Motor neuron (in vitro differentiated cells): ENCODE measurements around the gene TMEM204. TPM values are rescaled to one million over a fixed set of nuclear protein-coding genes. Genes with fewer than 3 reads are reported as not detected.

Source experiments
- ATAC-seq, 8 experiments: fragments of 200-7000 bp; cut with Tn5 transposase; replicated peaks in 6 of 8; 2 replicates each; pipeline ENCODE4 v1.8.0; 2021; ENCODE audit warnings: mild to moderate bottlenecking in 8 of 8, moderate library complexity in 8 of 8
- H3K27ac ChIP-seq, 2 donors: fragments of 250-450 bp; sonication (Bioruptor Pico); 2 replicates each; pipeline ENCODE4 v1.9.0; 2021; ENCODE audit warnings: antibody characterized with exemption in 2 of 2, mild to moderate bottlenecking in 2 of 2, moderate library complexity in 1 of 2
- H3K4me1 ChIP-seq, 2 donors: fragments of 250-450 bp; sonication (Bioruptor Pico); replicated peaks in 1 of 2; 2 replicates each; pipeline ENCODE4 v1.6.1; 2021; ENCODE audit warnings: antibody characterized with exemption in 2 of 2, mild to moderate bottlenecking in 2 of 2, moderate library complexity in 1 of 2
- H3K4me3 ChIP-seq, 5 donors: fragments of 250-450 bp; sonication (Bioruptor Pico); 2 replicates each; pipeline ENCODE4 v1.9.0; 2021; ENCODE audit warnings: antibody characterized with exemption in 5 of 5, mild to moderate bottlenecking in 5 of 5, moderate library complexity in 4 of 5
- WGBS, 10 experiments: fragments of 450-650 bp; shearing (Covaris generic); methylation state at CpG; one replicate each; pipeline ENCODE4 v1.0.0; 2022; 5-methylcytosine and 5-hydroxymethylcytosine counted together
- in situ Hi-C, 9 experiments: fragments of 400-800 bp; cut with MboI; loops; one replicate each; pipeline ENCODE4 v1.15.0; 2021; ENCODE audit warnings: low sequenced_read_pairs in 9 of 9, low pct_unique_long_range_greater_than_20kb in 2 of 9; ENCODE audit not compliant: unreplicated experiment in 9 of 9
- total RNA-seq, 8 experiments: library from RNA; unstranded; fragments of 300-600 nt; gene quantifications; 2 replicates each; pipeline versions ENCODE4 v1.2.3 to v1.2.4, GENCODE V29; 2022

Gene TMEM204
- total RNA-seq, 8 experiments from 2014 or later, result 0.05 to 3.0 (median 0.71) TPM; not detected in 1

GRCh38 chr16:1565083-1565805, 31.8 kb downstream of the TMEM204 start:
- WGBS, 10 experiments, result 54 to 94% (median 84%) methylated on average over 3 to 9 of the region's 16 CpGs; no CpG with 5 or more reads in 4 of the 10 experiments
- H3K27ac ChIP-seq, result no peak overlapping the region

GRCh38 chr16:1567988-1568387, 34.5 kb downstream of the TMEM204 start:
- H3K4me1 ChIP-seq, result no peaks in the 10 kb centered on the region
- no peak for ATAC-seq
- in situ Hi-C loops, result no loop called here
- 81 to 100% (median 92%) methylated on average over 1 to 7 of the region's 13 CpGs; no CpG with 5 or more reads in 6 of the 10 experiments for WGBS, 10 experiments
- H3K27ac ChIP-seq, result no peak overlapping the region
- H3K4me3 ChIP-seq, result no peak overlapping the region

More at GRCh38 chr16:1565083-1565805, 31.8 kb downstream of the TMEM204 start:
- no peaks in the 10 kb centered on the region for H3K4me1 ChIP-seq
- no peak for ATAC-seq
- no peak overlapping the region for H3K4me3 ChIP-seq
- in situ Hi-C loops, result no loop called here

GRCh38 chr16:1571012-1571671, 37.7 kb downstream of the TMEM204 start:
- no peak for ATAC-seq
- Histone ChIP-seq H3K4me3 (no peak overlapping the region), H3K4me1 (no peaks in the 10 kb centered on the region), H3K27ac (no peak overlapping the region)
- in situ Hi-C loops, result no loop called here
- WGBS, 10 experiments, result 64 to 100% (median 82%) methylated on average over 2 to 6 of the region's 7 CpGs; no CpG with 5 or more reads in 2 of the 10 experiments

GRCh38 chr16:1572673-1573072, 39.2 kb downstream of the TMEM204 start:
- H3K27ac ChIP-seq, result no peak overlapping the region
- no peak for ATAC-seq
- H3K4me3 ChIP-seq, result no peak overlapping the region
- no peaks in the 10 kb centered on the region for H3K4me1 ChIP-seq
- WGBS, 10 experiments, result 40 to 86% (median 80%) methylated on average over 1 to 6 of the region's 7 CpGs; no CpG with 5 or more reads in 5 of the 10 experiments
- in situ Hi-C loops, result no loop called here

- 60 to 100% (median 86%) methylated on average over 1 of the region's 5 CpGs; no CpG with 5 or more reads in 6 of the 10 experiments for WGBS, 10 experiments
- Histone ChIP-seq H3K4me3 (no peak overlapping the region), H3K27ac (no peak overlapping the region), H3K4me1 (no peaks in the 10 kb centered on the region)
- in situ Hi-C loops, result no loop called here
- ATAC-seq, result no peak
These were observed 39.8 kb downstream of the TMEM204 start for GRCh38 chr16:1573301-1573700.

- Histone ChIP-seq H3K27ac (no peak overlapping the region), H3K4me3 (no peak overlapping the region), H3K4me1 (no peaks in the 10 kb centered on the region)
- ATAC-seq, result no peak
- in situ Hi-C loops, result no loop called here
These were observed 42.1 kb downstream of the TMEM204 start for GRCh38 chr16:1575578-1575977.

- in situ Hi-C loops, result no loop called here
- H3K27ac ChIP-seq, result no peak overlapping the region
- WGBS, 10 experiments, result 63 to 100% (median 80%) methylated on average over 1 to 3 of the region's 5 CpGs; no CpG with 5 or more reads in 3 of the 10 experiments
- H3K4me1 ChIP-seq, result no peaks in the 10 kb centered on the region
- no peak overlapping the region for H3K4me3 ChIP-seq
- ATAC-seq, result no peak
These were observed 45.7 kb downstream of the TMEM204 start for GRCh38 chr16:1579214-1579613.

- H3K4me3 ChIP-seq, result no peak overlapping the region
- H3K4me1 ChIP-seq, result peaks cover 0 to 8% of the 10 kb centered on the region in 2 donors
- in situ Hi-C loops, result no loop called here
- WGBS, 10 experiments, result 87 to 100% (median 100%) methylated on average over 1 to 9 of the region's 12 CpGs; no CpG with 5 or more reads in 1 of the 10 experiments
- H3K27ac ChIP-seq, result no peak overlapping the region
- no peak for ATAC-seq
These were observed 46.8 kb downstream of the TMEM204 start for GRCh38 chr16:1580256-1580655.

GRCh38 chr16:1580956-1581355, 47.5 kb downstream of the TMEM204 start:
- Histone ChIP-seq H3K4me1 (peaks cover 0 to 10% of the 10 kb centered on the region in 2 donors), H3K27ac (no peak overlapping the region), H3K4me3 (no peak overlapping the region)
- WGBS, 10 experiments, result 65 to 100% (median 90%) methylated on average over 1 to 3 of the region's 6 CpGs; no CpG with 5 or more reads in 3 of the 10 experiments
- ATAC-seq, result peak in 1 of 8 experiments; percentile 38
- in situ Hi-C loops, result no loop called here

GRCh38 chr16:1581804-1582203, 48.3 kb downstream of the TMEM204 start:
- ATAC-seq, result no peak
- WGBS, 10 experiments, result 90% methylated on average over 2 of the region's 9 CpGs; no CpG with 5 or more reads in 9 of the 10 experiments
- H3K27ac ChIP-seq, result no peak overlapping the region
- no peak overlapping the region for H3K4me3 ChIP-seq
- H3K4me1 ChIP-seq, result peaks cover 0 to 10% of the 10 kb centered on the region in 2 donors
- in situ Hi-C loops, result no loop called here

GRCh38 chr16:1583180-1583579, 49.7 kb downstream of the TMEM204 start:
- in situ Hi-C loops, result no loop called here
- no peak overlapping the region for H3K4me3 ChIP-seq
- whole genome bisulfite sequencing, 10 experiments, result 62 to 100% (median 83%) methylated on average over 1 to 13 of the region's 15 CpGs; no CpG with 5 or more reads in 2 of the 10 experiments
- no peak overlapping the region for H3K27ac ChIP-seq
- H3K4me1 ChIP-seq, result peaks cover 0 to 10% of the 10 kb centered on the region in 2 donors
- no peak for ATAC-seq

- peaks cover 0 to 10% of the 10 kb centered on the region in 2 donors for H3K4me1 ChIP-seq
- WGBS, 10 experiments, result 12 to 76% (median 57%) methylated on average over 4 to 8 of the region's 8 CpGs; no CpG with 5 or more reads in 1 of the 10 experiments
- in situ Hi-C loops, result no loop called here
- no peak overlapping the region for H3K4me3 ChIP-seq
- peak in 5 of 8 experiments; percentile 21 to 89 (median 37) for ATAC-seq
- H3K27ac ChIP-seq, result peak overlapping the region in 1 of 2 donors; percentile 34
These were observed 51.5 kb downstream of the TMEM204 start for GRCh38 chr16:1584926-1585484.

GRCh38 chr16:1590366-1590765, 56.9 kb downstream of the TMEM204 start:
- Histone ChIP-seq H3K27ac (no peak overlapping the region), H3K4me1 (peaks cover 0 to under 1% of the 10 kb centered on the region in 2 donors), H3K4me3 (no peak overlapping the region)
- in situ Hi-C loops, result no loop called here
- 80 to 100% (median 94%) methylated on average over 1 to 3 of the region's 6 CpGs; no CpG with 5 or more reads in 3 of the 10 experiments for WGBS, 10 experiments
- ATAC-seq, result no peak
